Measurements from ENCODE around the gene ZMYND19.
"Not testable (repeated sequence)": the region's sequence is repeated elsewhere in the genome, so short reads cannot be mapped to it uniquely, and the experiment has no call there.

The ZMYND19 gene

DNA sequence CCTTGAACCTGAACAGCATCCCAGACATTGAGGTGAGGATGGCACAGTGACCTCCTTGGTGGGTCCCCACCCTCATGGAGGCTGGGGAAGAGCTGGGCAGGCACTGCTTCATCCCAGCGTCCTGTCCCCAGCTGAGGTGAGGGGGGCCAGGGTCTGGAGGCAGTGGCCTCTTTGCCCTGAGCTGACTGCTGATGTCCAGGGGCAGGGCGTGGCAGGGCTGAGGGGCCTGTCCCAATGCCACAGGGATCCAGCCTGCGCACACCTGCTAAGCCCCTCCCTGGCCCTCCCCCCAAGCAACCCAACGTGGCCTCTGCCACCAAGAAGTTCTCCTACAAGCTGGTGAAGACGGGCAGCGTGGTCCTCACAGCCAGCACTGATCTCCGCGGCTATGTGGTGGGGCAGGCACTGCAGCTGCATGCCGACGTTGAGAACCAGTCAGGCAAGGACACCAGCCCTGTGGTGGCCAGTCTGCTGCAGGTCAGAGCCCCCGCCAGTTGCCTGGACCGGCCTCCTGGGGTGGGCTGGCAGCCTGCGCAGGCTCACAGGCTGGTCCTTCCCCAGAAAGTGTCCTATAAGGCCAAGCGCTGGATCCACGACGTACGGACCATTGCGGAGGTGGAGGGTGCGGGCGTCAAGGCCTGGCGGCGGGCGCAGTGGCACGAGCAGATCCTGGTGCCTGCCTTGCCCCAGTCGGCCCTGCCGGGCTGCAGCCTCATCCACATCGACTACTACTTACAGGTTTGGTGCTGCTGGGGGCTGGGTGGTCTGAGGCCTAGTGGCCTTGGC is 23.6 kb upstream of the ZMYND19 start:
- FAIRE-seq, result no peak

DNA sequence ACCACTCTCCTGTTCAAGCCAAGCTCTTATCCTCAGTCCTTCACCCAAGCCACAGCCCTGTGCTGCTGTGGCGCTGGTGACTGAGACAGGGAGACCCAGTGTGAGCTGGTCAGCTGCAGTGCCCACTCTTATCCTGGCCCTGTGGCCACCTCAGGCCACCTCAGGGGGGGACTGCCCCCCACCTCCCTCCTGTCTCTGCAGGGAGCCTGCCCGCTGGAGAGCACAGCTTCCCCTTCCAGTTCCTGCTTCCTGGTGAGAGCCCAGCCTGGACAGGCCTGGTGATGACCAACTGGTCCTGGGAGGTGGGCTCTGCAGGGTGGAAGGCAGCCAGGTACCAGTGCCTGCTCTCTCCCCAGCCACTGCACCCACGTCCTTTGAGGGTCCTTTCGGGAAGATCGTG is 22.9 kb upstream of the ZMYND19 start:
- no peak for FAIRE-seq

DNA sequence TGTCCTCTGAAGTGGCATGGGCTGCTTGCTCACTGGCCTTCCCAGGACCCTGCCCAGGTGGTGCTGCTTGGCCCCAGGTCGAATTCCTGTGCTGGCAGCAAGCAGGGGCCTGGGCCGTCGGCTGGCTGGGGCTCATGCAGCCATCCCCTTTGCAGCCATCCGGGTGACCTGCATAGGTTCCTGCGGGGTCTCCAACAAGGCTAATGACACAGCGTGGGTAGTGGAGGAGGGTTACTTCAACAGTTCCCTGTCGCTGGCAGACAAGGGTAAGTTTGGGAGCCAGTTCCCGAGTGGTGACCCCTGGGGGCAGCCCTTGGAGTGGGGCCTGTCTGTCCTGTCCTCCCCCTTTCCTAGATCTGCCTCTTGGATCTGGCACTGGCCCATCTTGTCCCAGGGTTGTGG is 22.4 kb upstream of the ZMYND19 start:
- no peak for FAIRE-seq

DNA sequence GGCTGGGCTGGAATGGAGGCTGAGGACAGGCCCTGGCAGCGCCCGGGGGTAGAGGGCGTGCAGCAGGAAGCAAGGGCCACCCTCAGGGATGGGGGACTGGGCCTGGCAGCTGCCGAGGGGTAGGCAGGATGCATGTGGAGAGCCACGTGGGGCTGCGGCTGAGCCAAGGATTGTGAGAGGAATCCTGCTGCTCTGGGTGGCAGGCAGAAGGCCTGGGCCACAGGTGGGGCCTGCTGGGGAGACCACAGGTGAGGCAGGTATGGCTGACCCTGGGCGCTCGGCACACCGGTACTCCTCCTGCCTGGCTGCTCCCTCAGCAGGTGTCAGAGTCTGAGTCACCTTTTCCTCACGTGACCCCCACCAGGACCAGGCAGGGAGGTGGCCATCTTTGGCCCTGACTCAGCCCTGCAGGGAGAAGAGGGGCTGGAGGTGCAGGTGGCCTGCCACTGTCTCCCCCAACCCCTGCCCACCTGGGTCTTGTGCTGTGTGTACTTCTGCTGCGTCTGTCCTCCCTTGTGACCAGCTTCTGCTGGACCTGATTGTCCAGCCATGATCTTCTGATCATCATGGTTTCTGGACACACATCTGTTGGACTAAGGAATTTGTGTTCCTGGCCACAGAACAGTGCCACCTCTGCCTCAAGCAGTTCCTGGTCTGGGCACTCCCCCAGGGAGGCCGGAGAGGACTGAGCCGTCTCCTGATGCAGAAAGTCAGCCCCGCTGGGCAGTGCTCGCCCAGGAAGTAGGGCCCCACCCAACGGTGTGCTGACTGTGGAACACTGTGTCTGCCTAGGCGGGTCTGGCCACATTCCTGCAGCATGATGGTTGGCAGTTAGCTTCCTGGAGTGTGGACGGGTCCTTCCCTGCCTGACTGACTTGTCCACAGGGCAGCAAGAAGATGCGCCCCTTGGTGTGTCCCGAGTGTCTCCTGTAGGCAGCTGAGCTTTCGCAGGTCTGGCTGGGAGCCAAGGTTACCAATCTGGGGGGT is 21.6 kb upstream of the ZMYND19 start:
- no peak for FAIRE-seq

DNA sequence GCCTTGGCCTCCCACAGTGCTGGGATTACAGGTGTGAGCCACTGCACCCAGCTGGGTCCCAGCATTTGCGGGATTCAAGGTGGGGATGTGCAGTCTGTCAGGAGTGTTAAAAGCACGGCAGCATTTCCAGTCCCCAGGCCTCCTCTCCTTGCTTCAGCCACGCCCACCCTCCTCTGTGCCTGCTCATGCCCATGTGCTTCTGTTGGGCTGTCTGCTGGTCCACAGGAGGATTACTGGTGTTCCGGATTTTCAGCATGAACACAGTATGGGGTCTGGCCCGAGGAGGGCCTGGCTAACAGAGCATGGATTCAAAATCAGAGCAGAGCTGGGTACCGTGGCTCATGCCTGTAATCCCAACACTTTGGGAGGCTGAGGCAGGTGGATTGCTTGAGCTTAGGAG is 20.6 kb upstream of the ZMYND19 start:
- FAIRE-seq, result no peak

DNA sequence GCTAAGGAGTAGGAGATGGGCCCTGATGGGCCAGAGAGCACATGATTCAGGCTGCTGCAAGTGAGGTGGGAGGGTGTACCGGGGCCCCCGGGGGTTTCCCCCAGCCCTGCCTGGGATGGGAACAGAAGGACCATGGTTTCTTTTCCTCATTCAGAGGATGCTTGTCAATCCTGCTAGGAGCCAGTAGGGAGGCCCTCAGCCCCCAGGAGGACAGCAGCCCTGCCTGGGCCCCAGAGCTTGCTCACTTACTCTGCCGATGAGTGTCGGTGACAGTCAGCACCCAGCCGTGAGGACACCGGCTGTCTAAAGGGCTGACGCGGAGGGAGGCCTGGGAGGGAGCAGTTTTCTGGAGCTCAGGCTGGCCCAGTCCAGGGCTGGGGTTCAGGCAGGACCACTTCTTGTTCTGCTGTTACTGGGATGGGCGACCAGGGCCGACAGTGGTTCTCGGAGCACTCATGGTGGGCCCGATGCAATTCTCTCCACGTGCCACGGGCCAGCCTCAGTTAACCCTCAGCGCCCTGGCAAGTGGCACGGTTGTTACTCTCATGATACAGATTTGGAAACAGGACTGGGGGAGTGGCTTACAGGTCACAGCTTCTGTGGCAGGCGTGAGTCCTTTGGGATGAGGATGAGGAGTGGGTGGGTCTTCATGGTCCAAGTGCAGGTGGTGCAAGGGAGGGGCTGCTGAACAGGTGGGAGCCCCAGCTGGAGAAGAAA is 17.0 kb upstream of the ZMYND19 start:
- FAIRE-seq, result no peak

DNA sequence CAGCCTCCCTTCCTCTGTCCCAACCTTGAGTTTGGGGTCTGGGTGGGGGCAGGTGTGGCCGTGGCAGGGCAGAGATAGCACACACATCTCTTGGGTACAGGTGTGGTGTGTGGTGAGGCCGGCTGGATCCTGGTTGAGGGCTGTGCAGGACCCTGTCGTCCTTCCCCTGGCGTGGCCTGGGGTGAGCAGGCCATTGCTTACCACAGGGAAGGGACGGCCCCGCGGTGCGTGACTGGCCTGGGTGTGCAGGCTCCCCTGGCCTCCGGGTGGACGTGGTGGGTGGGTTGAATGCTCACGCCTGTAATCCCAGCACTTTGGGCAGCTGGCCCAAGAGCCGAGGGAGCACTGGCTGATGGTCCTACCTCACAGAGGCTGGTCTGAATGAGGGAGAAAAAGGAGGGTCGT is 16.4 kb upstream of the ZMYND19 start:
- FAIRE-seq, result no peak

DNA sequence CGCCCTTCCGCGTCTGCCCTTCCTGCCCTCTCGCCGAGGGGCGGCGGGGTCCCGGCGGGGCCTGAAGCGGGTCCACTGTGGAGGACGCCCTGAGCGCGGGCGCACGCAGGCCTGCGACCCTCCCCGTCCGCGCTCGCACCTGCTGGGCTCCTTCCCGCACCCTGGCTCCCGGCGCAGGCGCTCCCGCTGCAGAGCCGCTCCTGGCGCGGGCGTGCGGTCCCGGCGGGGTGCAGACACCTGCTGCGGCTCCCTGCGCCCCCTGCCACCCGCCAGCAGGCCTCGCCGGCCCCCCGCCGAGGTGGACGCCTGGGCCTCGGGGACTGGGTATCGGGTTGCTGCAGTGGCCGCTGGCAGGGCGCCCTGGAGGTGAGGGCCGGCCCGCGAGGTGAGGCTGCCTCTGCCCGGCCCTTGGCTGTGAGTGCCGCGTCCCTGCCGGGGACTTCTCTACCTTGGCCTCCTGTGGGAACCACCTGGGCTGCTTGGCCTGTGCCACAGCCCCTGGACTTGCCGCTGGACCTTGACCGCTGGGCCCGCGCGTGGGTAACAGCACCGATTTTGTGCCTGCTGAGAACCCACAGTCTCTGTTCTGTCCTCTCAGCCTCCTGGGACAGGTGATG is 15.8 kb upstream of the ZMYND19 start:
- FAIRE-seq, result no peak

DNA sequence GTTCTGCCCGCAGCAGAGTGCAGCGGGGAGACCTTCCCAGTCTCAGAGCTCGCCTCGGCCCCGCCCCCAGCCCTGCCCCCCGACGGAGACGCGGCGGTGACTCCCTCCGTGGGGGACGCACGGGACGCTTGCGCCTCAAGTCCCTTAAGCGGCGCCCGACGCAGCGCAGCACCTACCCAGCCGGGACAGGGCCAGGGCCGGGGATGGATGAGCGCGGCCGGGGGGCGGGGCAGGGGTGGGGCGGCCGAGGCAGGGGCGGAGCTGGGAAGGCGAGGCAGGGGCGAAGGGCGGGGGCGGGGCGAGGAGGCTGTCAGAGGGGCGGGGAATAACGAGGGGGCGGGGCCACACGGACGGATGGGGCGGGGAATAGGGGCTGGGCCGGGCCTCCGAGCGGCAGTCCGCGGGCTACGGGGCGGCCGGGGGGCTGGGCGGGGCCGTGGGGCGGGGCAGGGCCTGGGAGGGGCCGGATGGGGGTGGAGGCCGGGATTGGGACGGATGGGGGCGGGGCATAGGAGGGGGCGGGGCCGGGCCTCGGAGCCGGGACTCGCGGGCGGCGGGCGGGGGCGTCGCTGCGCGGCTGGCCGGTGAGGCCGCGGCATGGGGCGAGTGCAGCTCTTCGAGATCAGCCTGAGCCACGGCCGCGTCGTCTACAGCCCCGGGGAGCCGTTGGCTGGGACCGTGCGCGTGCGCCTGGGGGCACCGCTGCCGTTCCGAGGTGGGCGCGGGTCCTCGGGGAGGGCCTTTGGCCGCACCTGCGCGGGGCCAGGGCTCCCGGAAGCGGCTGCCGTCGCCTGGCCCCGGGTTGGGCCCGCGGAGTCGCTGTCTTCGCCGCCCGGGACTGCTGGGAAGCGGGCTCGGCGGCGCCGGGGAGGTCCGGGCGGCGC is 15.1 kb upstream of the ZMYND19 start, which contains the start of gene ARRDC1:
ARRDC1 (plus strand) TSS at position 566 of the 884 bp plus-strand sequence; CDS start at position 598, 32 bp downstream.
- FAIRE-seq, result no peak

DNA sequence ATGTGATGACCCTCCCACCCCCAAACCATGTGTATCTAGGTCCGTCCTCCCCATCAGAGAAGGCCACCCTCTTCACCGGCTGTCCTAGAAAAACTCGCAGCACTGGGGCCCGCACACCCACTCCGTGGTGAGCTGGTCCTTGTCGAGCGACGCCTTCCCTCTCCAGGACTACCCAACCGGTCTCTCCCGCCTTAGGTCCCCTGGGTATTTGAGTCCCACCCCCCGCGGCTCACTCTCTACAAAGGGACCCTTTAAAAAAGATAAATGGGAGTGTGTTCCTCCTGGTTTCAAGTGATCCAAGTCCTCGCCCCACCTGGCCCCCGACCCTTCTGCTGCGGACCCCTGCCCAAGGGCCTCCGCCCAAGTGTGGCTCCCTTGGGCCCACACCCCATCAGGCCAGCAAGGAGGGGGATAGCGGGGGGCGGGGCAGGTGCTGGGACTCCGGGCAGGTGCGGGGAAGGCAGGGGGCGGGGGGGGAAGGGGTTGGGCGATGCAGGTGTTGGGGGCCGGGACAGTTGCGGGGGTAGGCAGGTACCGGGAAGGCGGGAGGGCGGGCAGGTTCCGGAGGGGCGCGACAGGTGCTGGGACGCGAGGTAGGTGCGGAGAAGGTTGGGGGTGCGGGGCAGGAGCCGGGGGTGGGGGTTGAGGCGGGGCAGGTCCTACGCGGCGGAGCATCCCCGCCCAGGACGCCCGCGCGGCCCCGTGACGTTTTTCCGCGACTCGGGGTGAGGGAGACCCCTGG is 14.2 kb upstream of the ZMYND19 start:
- no peak for FAIRE-seq

DNA sequence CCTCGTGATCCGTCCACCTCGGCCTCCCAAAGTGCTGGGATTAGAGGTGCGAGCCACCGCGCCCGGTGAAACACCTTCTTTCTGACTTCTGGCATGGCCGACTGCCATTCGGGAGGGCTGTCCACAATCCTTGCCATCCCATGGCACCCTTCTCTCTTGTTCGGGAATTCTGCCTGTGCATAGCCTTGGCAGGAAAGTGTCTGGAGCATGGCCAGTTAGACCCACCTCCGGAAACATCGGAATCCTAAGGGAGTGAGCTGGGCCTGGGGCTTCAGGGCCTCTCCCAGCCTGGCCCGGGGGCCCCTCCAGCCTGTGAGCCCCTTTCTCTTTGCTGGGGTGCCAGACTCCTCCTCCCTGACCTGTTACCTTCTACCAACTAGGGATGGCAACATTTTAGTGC is 13.6 kb upstream of the ZMYND19 start:
- FAIRE-seq, result no peak

DNA sequence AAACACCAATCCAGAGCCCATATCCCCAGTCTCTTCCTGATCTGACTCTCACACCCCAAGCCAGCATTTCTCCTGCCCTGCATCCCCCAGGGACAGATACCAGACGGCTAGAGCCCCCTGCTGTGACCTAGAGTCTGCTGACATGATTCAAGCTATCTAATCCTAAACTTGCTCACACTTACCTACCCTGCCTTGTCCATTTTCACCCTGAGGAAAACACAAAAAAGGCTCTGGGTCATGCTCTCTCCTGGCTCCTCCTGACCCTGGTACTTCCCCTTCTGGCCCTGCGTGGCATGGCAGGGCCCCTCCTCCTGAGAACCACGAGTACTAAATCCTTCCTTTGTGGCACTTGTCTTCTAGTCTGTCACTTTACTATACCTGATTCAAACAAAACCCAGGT is 12.3 kb upstream of the ZMYND19 start:
- FAIRE-seq, result no peak

DNA sequence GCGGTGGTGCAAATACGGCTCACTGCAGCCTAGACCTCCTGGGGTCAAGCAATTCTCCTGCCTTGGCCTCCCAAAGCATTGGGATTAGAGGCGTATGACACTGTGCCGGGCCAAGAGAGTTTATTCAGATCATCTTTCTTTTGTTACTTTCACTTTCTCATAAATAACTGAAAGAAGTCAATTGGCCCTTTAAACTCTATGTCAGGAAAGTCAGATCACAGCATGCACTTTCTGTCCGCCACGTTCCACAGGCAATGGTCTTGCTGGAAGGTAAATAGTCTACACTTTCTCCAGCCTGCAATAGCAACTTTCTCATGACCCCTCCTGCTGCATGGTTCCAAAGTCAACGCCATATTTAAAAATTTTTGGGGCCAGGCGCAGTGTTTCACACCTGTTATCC is 8.6 kb upstream of the ZMYND19 start:
- no peak for FAIRE-seq

DNA sequence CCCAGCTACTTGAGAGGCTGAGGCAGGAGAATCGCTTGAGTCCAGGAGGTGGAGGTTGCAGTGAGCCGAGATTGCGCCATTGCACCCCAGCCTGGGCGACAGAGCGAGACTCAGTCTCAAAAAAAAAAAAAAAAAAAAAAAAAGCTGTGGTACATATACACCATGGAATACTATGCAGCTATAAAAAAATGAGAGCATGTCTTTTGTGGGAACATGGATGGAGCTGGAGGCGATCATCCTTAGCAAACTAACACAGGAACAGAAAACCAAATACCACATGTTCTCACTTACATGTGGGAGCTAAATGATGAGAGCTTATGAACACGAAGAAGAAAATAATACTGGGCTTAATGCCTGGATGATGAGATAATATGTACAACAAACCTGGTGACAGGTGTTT is 6.3 kb upstream of the ZMYND19 start:
- FAIRE-seq, result not testable (repeated sequence)

DNA sequence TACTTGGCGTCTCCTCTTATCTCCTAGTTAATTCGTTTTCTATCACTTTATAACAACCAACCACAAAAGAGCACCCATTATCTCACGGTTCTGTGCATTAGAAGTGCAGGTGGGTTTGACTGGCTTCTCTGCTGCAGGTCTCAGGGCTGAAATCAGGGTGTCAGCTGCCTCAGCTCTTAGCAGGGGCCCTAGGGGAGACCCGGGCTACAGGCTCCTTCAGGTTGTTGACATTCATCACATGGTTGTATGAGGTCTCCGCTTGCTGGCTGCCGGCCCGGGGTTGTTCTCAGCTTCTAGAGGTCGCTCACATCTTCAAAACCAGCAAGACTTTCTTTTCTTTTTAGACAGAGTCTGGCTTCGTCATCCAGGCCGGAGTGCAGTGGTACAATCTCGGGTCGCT is 2.9 kb upstream of the ZMYND19 start:
- FAIRE-seq, result no peak

DNA sequence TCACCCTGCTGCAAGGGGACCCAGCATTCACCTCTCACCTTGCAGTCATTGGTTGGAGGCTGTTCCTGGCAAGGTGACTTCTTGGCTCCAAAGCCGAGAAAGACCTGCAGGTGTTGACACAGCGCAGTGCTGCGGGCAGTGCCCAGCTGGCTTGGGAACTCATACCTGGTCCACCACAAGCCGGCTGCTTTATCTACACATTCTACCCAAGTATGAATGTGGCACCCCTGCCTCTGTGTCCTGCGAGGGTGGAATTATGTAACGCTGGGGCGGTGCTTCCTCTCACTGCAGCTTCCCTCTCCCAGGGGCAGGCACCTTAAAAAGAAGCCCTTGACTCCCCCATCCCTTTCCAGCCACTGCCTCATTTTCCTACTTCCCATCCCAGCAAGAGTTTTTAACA is 2.5 kb upstream of the ZMYND19 start:
- no peak for FAIRE-seq

DNA sequence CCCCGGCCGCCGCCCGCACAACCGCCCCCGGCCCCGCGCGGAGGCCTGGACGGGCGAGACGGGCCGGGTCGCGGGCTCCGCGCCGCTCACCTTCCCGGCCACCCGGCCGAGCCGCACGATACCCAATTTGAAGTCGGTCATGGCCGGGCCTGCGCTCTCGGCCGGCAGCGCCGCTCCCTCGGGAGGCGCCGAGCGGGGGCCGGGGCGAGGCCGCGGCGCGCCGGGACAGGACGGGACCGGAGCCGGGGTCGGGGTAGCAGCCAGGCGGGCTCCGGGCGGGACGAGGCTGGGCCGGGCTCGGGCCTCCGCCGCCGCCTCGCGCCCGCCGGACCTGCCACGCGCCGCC is 216 bp downstream of the ZMYND19 start:
- no peak for FAIRE-seq

DNA sequence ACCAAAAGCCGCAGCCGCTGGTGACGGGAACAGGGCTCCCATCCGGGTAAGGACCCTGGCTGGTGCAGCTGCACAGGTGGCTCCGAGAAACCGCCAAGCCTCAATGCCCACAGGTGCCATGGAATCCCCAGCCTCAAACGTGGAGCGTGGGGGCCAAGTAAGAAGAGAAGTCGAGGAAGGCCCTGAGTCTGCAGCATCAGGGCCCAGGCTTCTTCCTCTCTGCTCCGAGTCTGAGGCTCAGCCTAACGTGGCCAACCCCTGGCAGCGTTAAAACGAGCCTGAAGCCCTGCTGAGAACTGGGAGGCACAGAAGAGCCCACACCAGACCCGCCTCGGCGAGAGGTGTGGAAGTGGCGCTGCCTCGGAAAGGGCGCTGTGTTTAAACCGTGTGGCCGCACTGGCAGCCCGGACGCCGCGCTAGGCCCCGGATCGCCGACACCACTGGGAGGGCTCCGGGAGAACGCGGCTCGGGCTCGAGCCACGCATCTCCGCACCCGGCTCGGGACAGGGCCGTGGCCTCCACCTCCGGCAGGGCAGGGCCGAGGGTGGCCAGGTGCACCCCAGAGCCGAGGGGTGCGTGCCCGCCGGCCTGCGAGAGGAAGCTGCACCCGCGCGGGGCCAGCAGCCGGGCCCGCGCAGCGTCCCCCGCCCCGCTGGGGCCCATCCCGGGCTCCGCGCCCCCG is 730 bp downstream of the ZMYND19 start:
- no peak for FAIRE-seq

DNA sequence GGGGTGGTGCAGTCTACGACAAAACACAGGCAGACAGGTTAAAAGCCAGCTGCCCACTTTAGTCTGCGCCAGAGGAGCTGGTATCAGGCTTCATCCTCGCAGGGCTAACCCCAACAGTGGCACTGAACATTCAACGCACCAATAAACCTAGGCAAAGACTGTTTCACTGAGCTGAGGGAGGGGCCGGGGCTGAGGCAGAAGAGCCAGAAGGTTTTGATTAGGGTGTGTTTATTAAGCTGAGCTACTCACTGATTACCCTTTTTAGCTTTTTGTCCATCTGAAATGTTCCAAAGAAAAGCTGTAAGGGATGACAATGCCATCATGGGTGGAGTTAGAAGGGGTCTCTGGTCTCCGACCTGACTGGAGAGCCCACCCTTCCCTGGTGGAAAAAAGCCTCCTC is 1.4 kb downstream of the ZMYND19 start:
- FAIRE-seq, result no peak

DNA sequence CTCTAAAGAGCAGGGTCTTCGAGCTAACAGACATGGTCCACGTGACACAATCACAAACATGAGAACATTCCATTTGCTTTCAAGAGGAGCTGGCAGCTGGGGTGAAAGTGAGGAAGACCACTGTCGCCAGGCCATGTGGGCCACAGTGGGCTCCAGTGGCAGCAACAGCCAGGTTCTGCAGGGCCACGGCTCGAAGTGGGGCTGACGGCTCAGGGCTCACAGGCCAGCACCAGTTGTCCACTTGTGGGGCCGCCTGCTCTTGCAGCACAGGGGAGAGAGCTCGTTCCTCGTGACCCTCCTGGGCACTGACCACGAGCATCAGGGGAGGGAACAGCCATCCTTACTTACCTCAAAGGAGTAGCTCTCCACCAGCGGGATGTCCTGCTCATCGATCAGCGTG is 2.0 kb downstream of the ZMYND19 start:
- FAIRE-seq, result no peak

DNA sequence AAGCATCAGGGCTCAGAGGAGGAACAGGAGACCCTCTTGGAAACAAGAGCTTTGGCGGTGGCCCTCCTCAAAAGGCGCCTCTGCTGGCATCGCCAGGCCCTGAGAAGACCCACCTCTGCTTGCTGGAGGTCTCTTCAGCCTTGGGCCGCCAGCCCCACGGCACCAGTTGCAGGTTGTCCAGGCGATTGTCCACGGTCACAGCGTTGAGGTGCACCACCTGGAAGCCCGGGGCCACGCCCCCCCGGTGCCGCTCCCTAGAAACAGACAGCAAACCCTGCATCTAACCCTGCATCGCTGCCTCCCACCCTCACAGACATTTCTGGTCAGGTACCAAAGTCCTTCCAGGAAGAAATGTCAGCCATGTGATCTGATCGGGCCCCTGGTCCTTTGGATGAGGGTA is 3.5 kb downstream of the ZMYND19 start:
- FAIRE-seq, result no peak
